Measurements from ENCODE around the gene FAM151B.
"Not testable (repeated sequence)": the region's sequence is repeated elsewhere in the genome, so short reads cannot be mapped to it uniquely, and the experiment has no call there.

FAM151B gene

DNA sequence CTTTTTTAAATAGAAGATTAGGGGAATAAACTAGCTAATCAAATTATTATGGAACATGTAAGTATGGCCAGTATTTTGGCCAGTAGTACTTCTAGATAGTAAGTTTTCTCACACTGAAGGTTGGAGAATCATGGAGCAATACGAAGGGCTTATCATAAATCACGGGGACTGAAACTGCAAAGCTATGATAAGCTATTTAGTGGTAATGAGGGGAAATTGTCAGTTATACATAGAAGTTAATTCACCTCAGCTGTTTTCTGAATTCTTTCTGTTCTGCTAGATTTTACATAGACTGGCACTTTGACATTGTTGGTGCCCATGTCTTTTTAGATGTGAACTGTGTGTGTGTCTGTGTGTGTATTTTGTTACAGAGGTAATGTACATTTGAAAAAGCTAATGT, 34.5 kb upstream of the FAM151B start:
- Histone ChIP-seq H3K9me3 (ENCODE audit: insufficient read depth, low read length) (no peaks in the 10 kb centered on the region), H3K27ac (ENCODE audit: low read length) (no peak overlapping the region), H3K4me1 (ENCODE audit: low read length) (no peaks in the 10 kb centered on the region), H3K9ac (ENCODE audit: low read length) (no peak overlapping the region), H2AFZ (ENCODE audit: low read depth, low read length) (no peak overlapping the region), H3K4me3 (ENCODE audit: low read length) (no peak overlapping the region), H3K27me3 (ENCODE audit: low read depth, low read length) (no peaks in the 10 kb centered on the region), H3K4me2 (ENCODE audit: low read length) (no peak overlapping the region), H3K36me3 (replicated peaks; ENCODE audit: low read depth, low read length) (peaks cover 2% of the 10 kb centered on the region), H4K20me1 (ENCODE audit: insufficient read depth, low read length) (no peaks in the 10 kb centered on the region), H3K79me2 (ENCODE audit: low read length) (no peaks in the 10 kb centered on the region)
- TF ChIP-seq EZH2phosphoT487 (IDR thresholded peaks at IDR 0.05; ENCODE audit: low read depth) = no peak
- TF ChIP-seq, protein P1, sequence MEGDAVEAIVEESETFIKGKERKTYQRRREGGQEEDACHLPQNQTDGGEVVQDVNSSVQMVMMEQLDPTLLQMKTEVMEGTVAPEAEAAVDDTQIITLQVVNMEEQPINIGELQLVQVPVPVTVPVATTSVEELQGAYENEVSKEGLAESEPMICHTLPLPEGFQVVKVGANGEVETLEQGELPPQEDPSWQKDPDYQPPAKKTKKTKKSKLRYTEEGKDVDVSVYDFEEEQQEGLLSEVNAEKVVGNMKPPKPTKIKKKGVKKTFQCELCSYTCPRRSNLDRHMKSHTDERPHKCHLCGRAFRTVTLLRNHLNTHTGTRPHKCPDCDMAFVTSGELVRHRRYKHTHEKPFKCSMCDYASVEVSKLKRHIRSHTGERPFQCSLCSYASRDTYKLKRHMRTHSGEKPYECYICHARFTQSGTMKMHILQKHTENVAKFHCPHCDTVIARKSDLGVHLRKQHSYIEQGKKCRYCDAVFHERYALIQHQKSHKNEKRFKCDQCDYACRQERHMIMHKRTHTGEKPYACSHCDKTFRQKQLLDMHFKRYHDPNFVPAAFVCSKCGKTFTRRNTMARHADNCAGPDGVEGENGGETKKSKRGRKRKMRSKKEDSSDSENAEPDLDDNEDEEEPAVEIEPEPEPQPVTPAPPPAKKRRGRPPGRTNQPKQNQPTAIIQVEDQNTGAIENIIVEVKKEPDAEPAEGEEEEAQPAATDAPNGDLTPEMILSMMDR (IDR thresholded peaks at IDR 0.05; ENCODE audit: low read depth, low read length) = no peak

GRCh38 chr5:80463269-80463668, 24.6 kb upstream of the FAM151B start:
- no peak for TF ChIP-seq EZH2phosphoT487 (IDR thresholded peaks at IDR 0.05; ENCODE audit: low read depth)
- TF ChIP-seq, protein P1 (IDR thresholded peaks at IDR 0.05; ENCODE audit: low read depth, low read length) = no peak
- Histone ChIP-seq H3K4me1 (ENCODE audit: low read length) (no peaks in the 10 kb centered on the region), H3K9ac (ENCODE audit: low read length) (no peak overlapping the region), H3K79me2 (ENCODE audit: low read length) (no peaks in the 10 kb centered on the region), H2AFZ (ENCODE audit: low read depth, low read length) (no peak overlapping the region), H3K27ac (ENCODE audit: low read length) (no peak overlapping the region), H3K4me2 (ENCODE audit: low read length) (no peak overlapping the region), H3K9me3 (ENCODE audit: insufficient read depth, low read length) (no peaks in the 10 kb centered on the region), H4K20me1 (ENCODE audit: insufficient read depth, low read length) (no peaks in the 10 kb centered on the region), H3K4me3 (ENCODE audit: low read length) (no peak overlapping the region), H3K27me3 (ENCODE audit: low read depth, low read length) (no peaks in the 10 kb centered on the region), H3K36me3 (replicated peaks; ENCODE audit: low read depth, low read length) (peaks cover 5% of the 10 kb centered on the region)

- H3K4me3 ChIP-seq (ENCODE audit: low read length) = no peak overlapping the region
- no peaks in the 10 kb centered on the region for H3K27me3 ChIP-seq (ENCODE audit: low read depth, low read length)
- H4K20me1 ChIP-seq (ENCODE audit: insufficient read depth, low read length) = no peaks in the 10 kb centered on the region
- H3K4me2 ChIP-seq (ENCODE audit: low read length) = no peak overlapping the region
- no peak overlapping the region for H3K9ac ChIP-seq (ENCODE audit: low read length)
- H3K27ac ChIP-seq (ENCODE audit: low read length) = no peak overlapping the region
- H3K9me3 ChIP-seq (ENCODE audit: insufficient read depth, low read length) = no peaks in the 10 kb centered on the region
- H3K36me3 ChIP-seq (replicated peaks; ENCODE audit: low read depth, low read length) = peaks cover 5% of the 10 kb centered on the region
- TF ChIP-seq, protein P1 (IDR thresholded peaks at IDR 0.05; ENCODE audit: low read depth, low read length) = no peak
- no peak for TF ChIP-seq EZH2phosphoT487 (IDR thresholded peaks at IDR 0.05; ENCODE audit: low read depth)
- H2AFZ ChIP-seq (ENCODE audit: low read depth, low read length) = no peak overlapping the region
- no peaks in the 10 kb centered on the region for H3K4me1 ChIP-seq (ENCODE audit: low read length)
- H3K79me2 ChIP-seq (ENCODE audit: low read length) = no peaks in the 10 kb centered on the region
Measured at GRCh38 chr5:80466669-80467485, 21.0 kb upstream of the FAM151B start.

DNA sequence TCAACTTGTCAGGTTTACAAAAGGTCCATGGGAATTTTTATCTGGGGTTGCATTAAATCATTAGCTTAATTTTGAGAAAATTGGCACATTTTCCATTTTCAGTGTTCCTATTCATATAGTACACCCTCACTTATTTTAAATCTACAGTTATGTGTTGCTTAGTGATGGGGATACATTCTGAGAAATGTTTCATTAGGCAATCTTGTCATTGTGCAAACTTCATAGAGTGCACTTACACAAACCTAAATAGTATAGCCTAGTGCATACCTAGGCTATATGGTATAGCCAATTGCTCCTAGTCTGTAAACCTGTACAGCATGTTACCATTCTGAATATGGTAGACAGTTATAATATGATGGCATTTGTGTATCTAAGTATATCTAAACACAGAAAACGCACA, 19.8 kb upstream of the FAM151B start:
- Histone ChIP-seq H3K4me3 (ENCODE audit: low read length) (no peak overlapping the region), H4K20me1 (ENCODE audit: insufficient read depth, low read length) (no peaks in the 10 kb centered on the region), H3K27ac (ENCODE audit: low read length) (no peak overlapping the region), H3K79me2 (ENCODE audit: low read length) (no peaks in the 10 kb centered on the region), H2AFZ (ENCODE audit: low read depth, low read length) (no peak overlapping the region), H3K27me3 (ENCODE audit: low read depth, low read length) (no peaks in the 10 kb centered on the region), H3K9me3 (ENCODE audit: insufficient read depth, low read length) (no peaks in the 10 kb centered on the region), H3K36me3 (replicated peaks; ENCODE audit: low read depth, low read length) (peaks cover 8% of the 10 kb centered on the region), H3K4me2 (ENCODE audit: low read length) (no peak overlapping the region), H3K4me1 (ENCODE audit: low read length) (no peaks in the 10 kb centered on the region), H3K9ac (ENCODE audit: low read length) (no peak overlapping the region)
- TF ChIP-seq, protein P1 (IDR thresholded peaks at IDR 0.05; ENCODE audit: low read depth, low read length) = no peak
- TF ChIP-seq EZH2phosphoT487 (IDR thresholded peaks at IDR 0.05; ENCODE audit: low read depth) = no peak

- peaks cover 15% of the 10 kb centered on the region for H3K36me3 ChIP-seq (replicated peaks; ENCODE audit: low read depth, low read length)
- not testable (repeated sequence) for H2AFZ ChIP-seq (ENCODE audit: low read depth, low read length); H3K4me3 ChIP-seq (ENCODE audit: low read length); H3K4me2 ChIP-seq (ENCODE audit: low read length); H3K27ac ChIP-seq (ENCODE audit: low read length); H4K20me1 ChIP-seq (ENCODE audit: insufficient read depth, low read length); H3K9me3 ChIP-seq (ENCODE audit: insufficient read depth, low read length); H3K4me1 ChIP-seq (ENCODE audit: low read length); H3K27me3 ChIP-seq (ENCODE audit: low read depth, low read length); H3K9ac ChIP-seq (ENCODE audit: low read length); H3K79me2 ChIP-seq (ENCODE audit: low read length)
Measured at GRCh38 chr5:80470631-80471030, 17.3 kb upstream of the FAM151B start.

Data from OCI-LY3 (cell line).